MCF 10A (cell line): ENCODE measurements around the gene ZNF362. TPM values are rescaled to one million over a fixed set of nuclear protein-coding genes. Genes with fewer than 3 reads are reported as not detected.

ENCODE experiments used
- BruUV-seq: library from RNA; stranded (reverse); fragments of 400-500 nt; replicated peaks from 2 replicates; lab custom pipeline; 2021; lab: Mats Ljungman, UMichigan
- CTCF ChIA-PET: fragments of 300-600 bp; sonication (Branson Sonifier 250); formaldehyde crosslinking; extraction: SDS; loops from one replicate; lab custom pipeline; 2021; ENCODE audit warnings: antibody characterized with exemption, inconsistent platforms; lab: Yijun Ruan, JAX
- POLR2A ChIA-PET: fragments of 300-600, 350-650 bp; sonication (Branson Sonifier 250); formaldehyde crosslinking; extraction: SDS; loops from one replicate; lab custom pipeline; 2020; ENCODE audit warnings: antibody characterized with exemption, inconsistent platforms; lab: Yijun Ruan, JAX
- DNase-seq: peaks from one replicate; pipeline ENCODE4 v3.0.0-alpha.2; 2018; ENCODE audit not compliant: unreplicated experiment
- H3K27ac Mint-ChIP-seq: one replicate; pipeline ENCODE4 v1.8.0; 2022; ENCODE audit warnings: mild to moderate bottlenecking, low read depth, mixed read lengths; ENCODE audit not compliant: unreplicated experiment
- H3K27me3 Mint-ChIP-seq: one replicate; pipeline ENCODE4 v1.8.0; 2022; ENCODE audit warnings: mixed read lengths; ENCODE audit not compliant: insufficient read depth, unreplicated experiment
- H3K36me3 Mint-ChIP-seq: one replicate; pipeline ENCODE4 v1.8.0; 2022; ENCODE audit warnings: mild to moderate bottlenecking, moderate library complexity, mixed read lengths; ENCODE audit not compliant: insufficient read depth, unreplicated experiment
- H3K4me1 Mint-ChIP-seq: one replicate; pipeline ENCODE4 v1.8.0; 2022; ENCODE audit warnings: mixed read lengths; ENCODE audit not compliant: insufficient read depth, unreplicated experiment
- H3K4me3 Mint-ChIP-seq: one replicate; pipeline ENCODE4 v1.8.0; 2022; ENCODE audit warnings: mild to moderate bottlenecking, moderate library complexity, mixed read lengths; ENCODE audit not compliant: unreplicated experiment
- H3K9me3 Mint-ChIP-seq: one replicate; pipeline ENCODE4 v1.8.0; 2022; ENCODE audit warnings: mixed read lengths; ENCODE audit not compliant: unreplicated experiment
- intact Hi-C: fragments of 100-400 bp; cut with micrococcal nuclease; formaldehyde crosslinking; loops from 2 replicates; pipeline ENCODE4 v1.14.1; 2022
- total RNA-seq: library from RNA; stranded (reverse); gene quantifications from 2 replicates; pipeline ENCODE4 v1.2.3, GENCODE V29; 2022
- TF ChIP-seq, protein P1 (sequence below): fragments of 200-600 bp; IDR thresholded peaks from one replicate; pipeline ENCODE4 v1.8.0; 2022; ENCODE audit warnings: antibody characterized with exemption, mild to moderate bottlenecking; ENCODE audit not compliant: unreplicated experiment

Gene ZNF362
- total RNA-seq, 1 experiment from 2014 or later = 15.8 TPM

DNA sequence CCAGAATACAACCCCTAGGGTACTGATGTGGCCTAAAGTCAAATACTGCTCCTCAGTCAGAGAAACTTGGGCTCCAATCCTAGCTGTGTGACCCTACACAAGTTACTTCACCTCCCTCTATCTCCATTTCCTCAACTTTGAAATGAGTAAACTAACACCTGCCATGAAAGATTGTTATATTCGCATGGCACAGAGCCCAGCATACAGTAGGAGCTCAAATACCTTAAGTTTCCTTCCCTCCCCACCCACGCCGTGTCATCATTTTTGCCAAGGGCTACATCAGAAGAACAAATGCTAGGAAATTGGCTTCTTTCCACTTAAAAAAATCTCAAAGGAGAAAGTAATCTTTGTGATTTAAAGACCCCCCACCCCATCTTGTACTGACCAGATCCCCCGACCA, 22.2 kb upstream of the ZNF362 start:
- intact Hi-C loops = no loop called here
- CTCF ChIA-PET = interaction anchor here (1.1 kb wide), 1 partner anchor 61 kb away, joined by 3 read pairs; no protein-coding TSS in a partner anchor
- POLR2A ChIA-PET = interaction anchor here (0.8 kb wide), 1 partner anchor 9 kb away, joined by 4 read pairs; no protein-coding TSS in a partner anchor
- no peaks in the 10 kb centered on the region for H3K9me3 Mint-ChIP-seq
- peaks cover 2% of the 10 kb centered on the region for H3K4me1 Mint-ChIP-seq
- BruUV-seq = no TSS peak
- H3K4me3 Mint-ChIP-seq = no peak overlapping the region
- no peaks in the 10 kb centered on the region for H3K27me3 Mint-ChIP-seq
- DNase-seq = peak; percentile 61
- TF ChIP-seq, protein P1, sequence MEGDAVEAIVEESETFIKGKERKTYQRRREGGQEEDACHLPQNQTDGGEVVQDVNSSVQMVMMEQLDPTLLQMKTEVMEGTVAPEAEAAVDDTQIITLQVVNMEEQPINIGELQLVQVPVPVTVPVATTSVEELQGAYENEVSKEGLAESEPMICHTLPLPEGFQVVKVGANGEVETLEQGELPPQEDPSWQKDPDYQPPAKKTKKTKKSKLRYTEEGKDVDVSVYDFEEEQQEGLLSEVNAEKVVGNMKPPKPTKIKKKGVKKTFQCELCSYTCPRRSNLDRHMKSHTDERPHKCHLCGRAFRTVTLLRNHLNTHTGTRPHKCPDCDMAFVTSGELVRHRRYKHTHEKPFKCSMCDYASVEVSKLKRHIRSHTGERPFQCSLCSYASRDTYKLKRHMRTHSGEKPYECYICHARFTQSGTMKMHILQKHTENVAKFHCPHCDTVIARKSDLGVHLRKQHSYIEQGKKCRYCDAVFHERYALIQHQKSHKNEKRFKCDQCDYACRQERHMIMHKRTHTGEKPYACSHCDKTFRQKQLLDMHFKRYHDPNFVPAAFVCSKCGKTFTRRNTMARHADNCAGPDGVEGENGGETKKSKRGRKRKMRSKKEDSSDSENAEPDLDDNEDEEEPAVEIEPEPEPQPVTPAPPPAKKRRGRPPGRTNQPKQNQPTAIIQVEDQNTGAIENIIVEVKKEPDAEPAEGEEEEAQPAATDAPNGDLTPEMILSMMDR = no peak
- H3K27ac Mint-ChIP-seq = no peak overlapping the region
- H3K36me3 Mint-ChIP-seq = no peaks in the 10 kb centered on the region

DNA sequence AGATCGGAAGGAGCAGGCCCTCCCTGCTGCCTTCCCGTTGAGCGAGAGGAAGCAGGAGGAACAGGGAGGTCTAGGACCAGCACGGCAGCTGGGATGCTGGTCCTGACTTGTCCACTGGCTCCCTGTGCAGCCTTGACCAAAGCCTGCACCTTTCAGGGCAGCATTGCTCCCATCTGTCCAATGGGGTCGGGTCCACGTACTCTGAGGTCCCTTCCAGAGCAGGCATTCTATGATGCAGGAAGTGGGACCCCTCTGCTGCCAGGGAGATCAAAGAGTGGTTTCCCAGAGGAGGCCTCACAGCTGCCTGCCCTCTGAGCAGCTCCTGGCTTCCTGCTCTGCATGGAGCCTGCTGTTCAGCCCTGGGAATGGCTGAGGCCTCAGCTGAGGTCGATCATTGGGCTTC, 21.7 kb upstream of the ZNF362 start:
- H3K27ac Mint-ChIP-seq = no peak overlapping the region
- H3K9me3 Mint-ChIP-seq = no peaks in the 10 kb centered on the region
- BruUV-seq = no TSS peak
- no peaks in the 10 kb centered on the region for H3K36me3 Mint-ChIP-seq
- H3K4me3 Mint-ChIP-seq = no peak overlapping the region
- H3K27me3 Mint-ChIP-seq = no peaks in the 10 kb centered on the region
- peak; percentile 26 for DNase-seq
- ChIA-PET POLR2A (interaction anchor here (0.8 kb wide), 1 partner anchor 9 kb away, joined by 4 read pairs; no protein-coding TSS in a partner anchor), CTCF (interaction anchor here (1.1 kb wide), 1 partner anchor 60 kb away, joined by 3 read pairs; no protein-coding TSS in a partner anchor)
- TF ChIP-seq, protein P1 = no peak
- intact Hi-C loops = no loop called here
- peaks cover 4% of the 10 kb centered on the region for H3K4me1 Mint-ChIP-seq

DNA sequence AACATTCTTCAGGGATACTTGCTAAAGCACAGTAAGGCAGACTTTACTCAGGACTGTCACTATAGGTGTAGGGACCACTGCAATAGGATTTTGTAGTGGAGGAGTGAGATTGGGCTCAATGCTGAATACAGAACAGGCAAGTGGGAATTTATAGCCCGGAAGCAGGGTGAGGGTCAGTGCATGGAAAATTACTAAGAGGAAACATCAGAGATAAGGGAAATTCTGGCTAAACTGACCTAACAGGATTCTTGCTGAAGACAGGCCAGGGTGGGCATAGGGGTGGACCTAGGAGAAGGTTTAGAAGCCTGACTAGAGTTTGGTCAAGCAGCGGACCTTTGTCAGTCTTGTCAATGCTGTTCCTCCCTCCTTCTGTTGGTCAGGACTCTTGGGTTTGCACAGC, 20.8 kb upstream of the ZNF362 start:
- Mint-ChIP-seq H3K36me3 (no peaks in the 10 kb centered on the region), H3K4me1 (peaks cover 4% of the 10 kb centered on the region), H3K27me3 (no peaks in the 10 kb centered on the region), H3K4me3 (no peak overlapping the region), H3K27ac (no peak overlapping the region), H3K9me3 (no peaks in the 10 kb centered on the region)
- no TSS peak for BruUV-seq
- no peak for DNase-seq
- TF ChIP-seq, protein P1 = no peak
- intact Hi-C loops = no loop called here
- CTCF ChIA-PET = interaction anchor here (0.7 kb wide), 1 partner anchor 67 kb away, joined by 3 read pairs; no protein-coding TSS in a partner anchor
- POLR2A ChIA-PET = no interaction called here

DNA sequence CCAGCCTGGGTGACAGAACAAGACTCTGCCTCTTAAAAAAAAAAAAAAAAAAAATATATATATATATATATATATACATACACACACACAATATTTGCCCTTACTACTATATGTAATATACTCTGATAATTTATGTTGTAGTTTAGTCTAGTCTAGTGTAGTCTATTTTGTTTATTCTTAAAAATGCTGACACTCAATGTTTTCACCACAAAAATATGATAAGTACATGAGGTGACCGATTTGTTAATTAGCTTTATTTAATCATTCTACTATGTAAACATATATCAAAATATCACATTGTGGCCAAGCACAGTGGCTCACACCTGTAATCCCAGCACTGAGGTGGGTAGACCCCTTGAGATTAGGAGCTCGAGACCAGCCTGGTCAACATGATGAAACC, 19.8 kb upstream of the ZNF362 start:
- BruUV-seq = no TSS peak
- H3K36me3 Mint-ChIP-seq = no peaks in the 10 kb centered on the region
- no peak overlapping the region for H3K27ac Mint-ChIP-seq
- POLR2A ChIA-PET = interaction anchor here (1.8 kb wide), 1 partner anchor 16 kb away, joined by 5 read pairs; no protein-coding TSS in a partner anchor
- intact Hi-C loops = no loop called here
- no peak overlapping the region for H3K4me3 Mint-ChIP-seq
- TF ChIP-seq, protein P1 = no peak
- H3K4me1 Mint-ChIP-seq = peaks cover 4% of the 10 kb centered on the region
- no peaks in the 10 kb centered on the region for H3K27me3 Mint-ChIP-seq
- DNase-seq = no peak
- H3K9me3 Mint-ChIP-seq = no peaks in the 10 kb centered on the region
- CTCF ChIA-PET = interaction anchor here (0.7 kb wide), 2 partner anchors 16 to 59 kb away, joined by 3 read pairs; no protein-coding TSS in a partner anchor
